GM12878 (cell line): ENCODE results near the gene SEC63. TPM values are rescaled to one million over a fixed set of nuclear protein-coding genes. Genes with fewer than 3 reads are reported as not detected.

Experiments
- BHLHE40 ChIP-seq, 2 experiments: fragments of 450-650 bp in 1 of 2; IDR thresholded peaks; 2 replicates each; pipeline ENCODE4 v1.6.1; 2011 to 2017; ENCODE audit warnings: low read depth in 2 of 2, borderline replicate concordance in 1 of 2, improper control_type of control experiment in 1 of 2, low read length in 1 of 2, mild to moderate bottlenecking in 1 of 2
- CEBPB ChIP-seq, 2 experiments: fragments of 150-350 bp in 1 of 2; IDR thresholded peaks; 2 replicates each; pipeline ENCODE4 v1.6.1; 2012 to 2014; ENCODE audit warnings: low read depth in 2 of 2, low read length in 2 of 2, borderline replicate concordance in 1 of 2, inconsistent platforms in 1 of 2
- CREM ChIP-seq: IDR thresholded peaks from 2 replicates; pipeline ENCODE4 v1.6.1; 2014; ENCODE audit warnings: antibody characterized with exemption, low read depth
- DPF2 ChIP-seq: fragments of 450-650 bp; IDR thresholded peaks from 2 replicates; pipeline ENCODE4 v1.6.1; 2017; ENCODE audit warnings: mild to moderate bottlenecking
- EED ChIP-seq: sonication (generic); IDR thresholded peaks from 2 replicates; pipeline ENCODE4 v1.6.1; 2016; ENCODE audit warnings: antibody characterized with exemption, low read depth
- GABPA ChIP-seq: IDR thresholded peaks from 2 replicates; pipeline ENCODE4 v1.6.1; 2014; ENCODE audit warnings: antibody characterized with exemption, low read depth, mild to moderate bottlenecking, inconsistent platforms
- IRF4 ChIP-seq: IDR thresholded peaks from 2 replicates; pipeline ENCODE4 v1.6.1; 2011; ENCODE audit warnings: low read depth, low read length
- KLF5 ChIP-seq: fragments of 450-650 bp; IDR thresholded peaks from 2 replicates; pipeline ENCODE4 v1.6.1; 2014; ENCODE audit warnings: mild to moderate bottlenecking; ENCODE audit not compliant: partially characterized antibody
- MTA3 ChIP-seq: IDR thresholded peaks from 2 replicates; pipeline ENCODE4 v1.6.1; 2012; ENCODE audit warnings: low read length, inconsistent platforms, borderline replicate concordance
- NBN ChIP-seq: fragments of 450-650 bp; IDR thresholded peaks from 2 replicates; pipeline ENCODE4 v1.6.1; 2016
- RAD21 ChIP-seq: IDR thresholded peaks from 2 replicates; pipeline ENCODE4 v1.6.1; 2011; ENCODE audit warnings: mild to moderate bottlenecking, low read depth, low read length, moderate library complexity; ENCODE audit not compliant: insufficient read depth
- RAD51 ChIP-seq: fragments of 450-650 bp; IDR thresholded peaks from 2 replicates; pipeline ENCODE4 v1.6.1; 2016; ENCODE audit warnings: moderate library complexity, mild to moderate bottlenecking, inconsistent platforms
- REST ChIP-seq: IDR thresholded peaks from 2 replicates; pipeline ENCODE4 v1.6.1; 2012; ENCODE audit warnings: mild to moderate bottlenecking, low read depth, low read length
- SREBF1 ChIP-seq: IDR thresholded peaks from 2 replicates; pipeline ENCODE4 v1.6.1; 2012; ENCODE audit warnings: mild to moderate bottlenecking, low read length
- SREBF2 ChIP-seq: IDR thresholded peaks from 2 replicates; pipeline ENCODE4 v1.6.1; 2012; ENCODE audit warnings: mild to moderate bottlenecking, low read length
- YBX1 ChIP-seq: fragments of 450-650 bp; IDR thresholded peaks from 2 replicates; pipeline ENCODE4 v1.6.1; 2016; ENCODE audit warnings: antibody characterized with exemption
- polyA plus RNA-seq, 11 experiments: library from polyadenylated mRNA; depleted of rRNA in 4 of 11; unstranded in 6 of 11; stranded (reverse) in 5 of 11; fragments of >200 nt; fragmentation: Nextera tagmentation in 4 of 11; fragmentation: Illumina TruSeq in 1 of 11; extraction: Ambion mirVana in 4 of 11; extraction: Trizol in 1 of 11; gene quantifications; 1 replicate in 1 of 11; 2 replicates in 10 of 11; pipeline versions ENCODE4 v1.2.1 to v1.2.3, GENCODE V29; 2011 to 2016; ENCODE audit warnings: inconsistent platforms in 2 of 11, missing spikeins in 2 of 11, low read depth in 1 of 11
- total RNA-seq, 4 experiments: library from RNA; depleted of rRNA in 3 of 4; stranded (reverse); fragments of >200 nt in 3 of 4; fragmentation: Illumina TruSeq in 1 of 4; extraction: Trizol in 1 of 4; gene quantifications; 2 replicates each; pipeline versions ENCODE4 v1.2.1 to v1.2.3, GENCODE V29; 2013 to 2021
- TF ChIP-seq, protein P1 (sequence below): IDR thresholded peaks from 2 replicates; pipeline ENCODE4 v1.6.1; 2012; ENCODE audit warnings: low read length, inconsistent platforms
- TF ChIP-seq, protein P2 (sequence below): IDR thresholded peaks from 2 replicates; pipeline ENCODE4 v1.6.1; 2011; ENCODE audit warnings: borderline replicate concordance, low read depth, mild to moderate bottlenecking, moderate library complexity, mixed read lengths, low read length; ENCODE audit not compliant: insufficient read depth; ENCODE audit errors: extremely low read length
- TF ChIP-seq, protein P3 (sequence below): IDR thresholded peaks from 2 replicates; pipeline ENCODE4 v1.6.1; 2012; ENCODE audit warnings: low read depth, low read length, improper control_type of control experiment
- TF ChIP-seq, protein P4 (sequence below): fragments of 450-650 bp; IDR thresholded peaks from 2 replicates; pipeline ENCODE4 v1.6.1; 2018; ENCODE audit warnings: mild to moderate bottlenecking, low read depth, moderate library complexity; ENCODE audit not compliant: partially characterized antibody

SEC63 gene
- total and polyA plus RNA-seq, 10 of the 15 experiments (the other 5 are each of a cell fraction or from before 2014, with no cell fraction given): 10.1 to 87.0 (median 34.3) TPM

DNA sequence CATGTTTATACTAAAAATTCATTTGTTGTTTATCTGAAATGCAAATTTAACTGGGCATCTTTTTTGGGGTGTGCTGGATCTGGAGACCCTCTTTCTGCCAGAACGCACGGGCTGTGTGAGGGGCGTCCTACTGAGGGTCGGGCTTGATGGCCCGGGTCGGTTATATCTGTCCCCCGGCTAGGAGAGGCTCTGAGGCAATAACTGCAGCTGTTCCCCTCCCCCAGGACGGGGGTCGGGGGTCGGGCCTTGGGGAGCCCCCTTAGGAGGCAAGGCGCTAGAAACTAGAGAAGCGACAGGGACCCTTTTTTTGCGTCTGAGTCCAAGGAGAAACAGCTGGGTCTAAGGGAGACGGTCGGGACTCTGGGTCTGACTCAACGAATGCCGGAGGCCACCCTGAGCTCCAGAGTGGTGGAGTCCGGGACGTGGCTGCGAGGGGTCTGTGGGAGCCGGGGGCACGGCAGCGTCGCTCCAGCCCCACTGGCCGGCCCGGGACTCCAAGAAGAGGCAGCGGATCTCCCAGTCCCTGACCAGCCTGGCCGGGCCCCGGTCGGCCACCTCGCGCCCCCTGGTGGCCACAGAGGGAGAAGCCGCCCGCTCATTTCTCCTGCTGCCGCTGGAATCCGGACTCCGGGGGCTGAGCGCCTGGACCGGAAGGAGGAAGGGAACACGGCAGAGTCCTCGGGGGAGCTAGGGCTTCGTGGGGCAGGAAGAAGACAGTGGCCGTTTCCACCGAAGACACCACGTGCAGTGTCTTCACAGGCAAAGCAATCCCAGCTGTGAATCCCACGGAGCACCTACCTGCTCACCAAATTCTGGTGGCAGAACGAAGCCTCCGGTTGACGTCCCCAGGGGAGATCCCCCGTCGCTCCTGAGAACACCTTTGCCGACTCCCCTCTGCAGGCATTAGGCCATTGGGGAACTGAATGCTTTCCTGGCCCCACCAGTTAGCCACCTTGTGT lies 109.9 kb downstream of the SEC63 start (continued):
- TF ChIP-seq KLF5 (no peak), MTA3 (no peak), EED (peak; percentile 57; the same call in 1 of the 2 replicates), YBX1 (no peak), GABPA (no peak), NBN (no peak), CREM (no peak), SREBF2 (no peak), IRF4 (0 out of 2 replicates have a peak, but pooled peaks have one; percentile 12), CEBPB (IDR thresholded peaks at IDR 0.05; ENCODE audit: borderline replicate concordance in 1 of 2, low read depth in 2 of 2, low read length in 2 of 2) (no peak), RAD21 (peak; percentile 65), RAD51 (no peak), BHLHE40 (IDR thresholded peaks at IDR 0.05; ENCODE audit: borderline replicate concordance in 1 of 2, low read depth in 2 of 2, low read length in 1 of 2) (peak; percentile 5 to 19; a peak in 1 of 4 replicates), DPF2 (no peak), SREBF1 (no peak), REST (no peak)
- TF ChIP-seq, protein P1, sequence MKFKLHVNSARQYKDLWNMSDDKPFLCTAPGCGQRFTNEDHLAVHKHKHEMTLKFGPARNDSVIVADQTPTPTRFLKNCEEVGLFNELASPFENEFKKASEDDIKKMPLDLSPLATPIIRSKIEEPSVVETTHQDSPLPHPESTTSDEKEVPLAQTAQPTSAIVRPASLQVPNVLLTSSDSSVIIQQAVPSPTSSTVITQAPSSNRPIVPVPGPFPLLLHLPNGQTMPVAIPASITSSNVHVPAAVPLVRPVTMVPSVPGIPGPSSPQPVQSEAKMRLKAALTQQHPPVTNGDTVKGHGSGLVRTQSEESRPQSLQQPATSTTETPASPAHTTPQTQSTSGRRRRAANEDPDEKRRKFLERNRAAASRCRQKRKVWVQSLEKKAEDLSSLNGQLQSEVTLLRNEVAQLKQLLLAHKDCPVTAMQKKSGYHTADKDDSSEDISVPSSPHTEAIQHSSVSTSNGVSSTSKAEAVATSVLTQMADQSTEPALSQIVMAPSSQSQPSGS: no peak
- TF ChIP-seq, protein P2, sequence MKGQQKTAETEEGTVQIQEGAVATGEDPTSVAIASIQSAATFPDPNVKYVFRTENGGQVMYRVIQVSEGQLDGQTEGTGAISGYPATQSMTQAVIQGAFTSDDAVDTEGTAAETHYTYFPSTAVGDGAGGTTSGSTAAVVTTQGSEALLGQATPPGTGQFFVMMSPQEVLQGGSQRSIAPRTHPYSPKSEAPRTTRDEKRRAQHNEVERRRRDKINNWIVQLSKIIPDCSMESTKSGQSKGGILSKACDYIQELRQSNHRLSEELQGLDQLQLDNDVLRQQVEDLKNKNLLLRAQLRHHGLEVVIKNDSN: no peak
- TF ChIP-seq, protein P3, sequence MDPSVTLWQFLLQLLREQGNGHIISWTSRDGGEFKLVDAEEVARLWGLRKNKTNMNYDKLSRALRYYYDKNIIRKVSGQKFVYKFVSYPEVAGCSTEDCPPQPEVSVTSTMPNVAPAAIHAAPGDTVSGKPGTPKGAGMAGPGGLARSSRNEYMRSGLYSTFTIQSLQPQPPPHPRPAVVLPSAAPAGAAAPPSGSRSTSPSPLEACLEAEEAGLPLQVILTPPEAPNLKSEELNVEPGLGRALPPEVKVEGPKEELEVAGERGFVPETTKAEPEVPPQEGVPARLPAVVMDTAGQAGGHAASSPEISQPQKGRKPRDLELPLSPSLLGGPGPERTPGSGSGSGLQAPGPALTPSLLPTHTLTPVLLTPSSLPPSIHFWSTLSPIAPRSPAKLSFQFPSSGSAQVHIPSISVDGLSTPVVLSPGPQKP: no peak
- TF ChIP-seq, protein P4, sequence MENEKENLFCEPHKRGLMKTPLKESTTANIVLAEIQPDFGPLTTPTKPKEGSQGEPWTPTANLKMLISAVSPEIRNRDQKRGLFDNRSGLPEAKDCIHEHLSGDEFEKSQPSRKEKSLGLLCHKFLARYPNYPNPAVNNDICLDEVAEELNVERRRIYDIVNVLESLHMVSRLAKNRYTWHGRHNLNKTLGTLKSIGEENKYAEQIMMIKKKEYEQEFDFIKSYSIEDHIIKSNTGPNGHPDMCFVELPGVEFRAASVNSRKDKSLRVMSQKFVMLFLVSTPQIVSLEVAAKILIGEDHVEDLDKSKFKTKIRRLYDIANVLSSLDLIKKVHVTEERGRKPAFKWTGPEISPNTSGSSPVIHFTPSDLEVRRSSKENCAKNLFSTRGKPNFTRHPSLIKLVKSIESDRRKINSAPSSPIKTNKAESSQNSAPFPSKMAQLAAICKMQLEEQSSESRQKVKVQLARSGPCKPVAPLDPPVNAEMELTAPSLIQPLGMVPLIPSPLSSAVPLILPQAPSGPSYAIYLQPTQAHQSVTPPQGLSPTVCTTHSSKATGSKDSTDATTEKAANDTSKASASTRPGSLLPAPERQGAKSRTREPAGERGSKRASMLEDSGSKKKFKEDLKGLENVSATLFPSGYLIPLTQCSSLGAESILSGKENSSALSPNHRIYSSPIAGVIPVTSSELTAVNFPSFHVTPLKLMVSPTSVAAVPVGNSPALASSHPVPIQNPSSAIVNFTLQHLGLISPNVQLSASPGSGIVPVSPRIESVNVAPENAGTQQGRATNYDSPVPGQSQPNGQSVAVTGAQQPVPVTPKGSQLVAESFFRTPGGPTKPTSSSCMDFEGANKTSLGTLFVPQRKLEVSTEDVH: no peak
